Keratinocyte (primary cell): ENCODE data around the gene NPDC1.

Experiments used
- CTCF ChIP-seq, 3 experiments: IDR thresholded peaks in 1 of 3; conservative IDR thresholded peaks in 1 of 3; optimal IDR thresholded peaks in 1 of 3; 2 replicates in 2 of 3; 3 replicates in 1 of 3; pipeline versions ENCODE3 to v1.5.1; 2011; ENCODE audit warnings: low read length in 3 of 3, mild to moderate bottlenecking in 3 of 3, moderate library complexity in 2 of 3, control low read depth in 1 of 3, inconsistent platforms in 1 of 3; ENCODE audit not compliant: insufficient read depth in 2 of 3; ENCODE audit errors: extremely low read depth in 1 of 3
- EZH2 ChIP-seq: IDR thresholded peaks from one replicate; pipeline ENCODE4 v1.6.1; 2012; ENCODE audit warnings: inconsistent platforms, mild to moderate bottlenecking, low read length, moderate library complexity

GRCh38 chr9:137016436-137016835, 29.5 kb downstream of the NPDC1 start:
- TF ChIP-seq CTCF (optimal IDR thresholded peaks at IDR 0.05 in 1 of 3, IDR thresholded peaks at IDR 0.05 in 1 of 3, conservative IDR thresholded peaks at IDR 0.05 in 1 of 3; ENCODE audit: extremely low read depth in 1 of 3, insufficient read depth in 2 of 3, low read length in 3 of 3), result no peak
- TF ChIP-seq EZH2, result no peak
